Neutrophil (primary cell): ENCODE measurements around the gene HSPH1.

Experiments used
- H3K27ac ChIP-seq: fragments of 200-600 bp; sonication (generic); 2 replicates; pipeline ENCODE4 v1.5.1; 2016; ENCODE audit warnings: mild to moderate bottlenecking, moderate library complexity
- H3K27me3 ChIP-seq: fragments of 200-600 bp; sonication (generic); 2 replicates; pipeline ENCODE4 v1.6.0; 2016; ENCODE audit warnings: mild to moderate bottlenecking
- H3K36me3 ChIP-seq: fragments of 200-600 bp; sonication (generic); 2 replicates; pipeline ENCODE4 v1.5.1; 2017
- H3K4me1 ChIP-seq, 2 experiments: fragments of 200-600 bp in 1 of 2; sonication (generic) in 1 of 2; 1 replicate in 1 of 2; 2 replicates in 1 of 2; pipeline versions ENCODE4 v1.5.1 to v1.6.1; 2013 to 2016; ENCODE audit warnings: low read depth in 1 of 2, low read length in 1 of 2, mild to moderate bottlenecking in 1 of 2, moderate library complexity in 1 of 2; ENCODE audit not compliant: control insufficient read depth in 1 of 2, insufficient read depth in 1 of 2
- H3K4me3 ChIP-seq, 2 experiments: fragments of 200-600 bp in 1 of 2; sonication (generic) in 1 of 2; 1 replicate in 1 of 2; 2 replicates in 1 of 2; pipeline ENCODE4 v1.5.1; 2013 to 2016; ENCODE audit warnings: low read depth in 1 of 2, low read length in 1 of 2, mild to moderate bottlenecking in 1 of 2, moderate library complexity in 1 of 2
- H3K9me3 ChIP-seq: fragments of 200-600 bp; sonication (generic); 2 replicates; pipeline ENCODE4 v1.5.1; 2016
- CTCF ChIP-seq: fragments of 200-600 bp; sonication (generic); IDR thresholded peaks from 2 replicates; pipeline ENCODE4 v1.5.1; 2016; ENCODE audit warnings: antibody characterized with exemption

The HSPH1 gene

GRCh38 chr13:31090096-31090495 is 71.6 kb downstream of the HSPH1 start:
- peaks cover 14% of the 10 kb centered on the region for H3K27me3 ChIP-seq
- no peaks in the 10 kb centered on the region for H3K9me3 ChIP-seq
- no peaks in the 10 kb centered on the region for H3K36me3 ChIP-seq
- no peak overlapping the region for H3K27ac ChIP-seq
- TF ChIP-seq CTCF, result no peak
- peaks cover 26 to 35% of the 10 kb centered on the region in 2 experiments for H3K4me1 ChIP-seq
- no peak overlapping the region for H3K4me3 ChIP-seq

GRCh38 chr13:31089649-31090048 is 72.1 kb downstream of the HSPH1 start:
- H3K27ac ChIP-seq, result no peak overlapping the region
- H3K4me1 ChIP-seq, result peaks cover 21 to 30% of the 10 kb centered on the region in 2 experiments
- no peaks in the 10 kb centered on the region for H3K36me3 ChIP-seq
- no peak overlapping the region for H3K4me3 ChIP-seq
- peaks cover 17% of the 10 kb centered on the region for H3K27me3 ChIP-seq
- no peak for TF ChIP-seq CTCF
- H3K9me3 ChIP-seq, result no peaks in the 10 kb centered on the region

- Histone ChIP-seq H3K36me3 (no peaks in the 10 kb centered on the region), H3K27ac (no peak overlapping the region), H3K9me3 (no peaks in the 10 kb centered on the region), H3K4me1 (peaks cover 19 to 25% of the 10 kb centered on the region in 2 experiments), H3K27me3 (peaks cover 23% of the 10 kb centered on the region), H3K4me3 (no peak overlapping the region)
- TF ChIP-seq CTCF, result no peak
Measured at GRCh38 chr13:31088826-31089420, 72.8 kb downstream of the HSPH1 start.
